AG08395 (cell line): Measurements from ENCODE around the gene HDGFL2.
"Not testable (repeated sequence)": the region's sequence is repeated elsewhere in the genome, so short reads cannot be mapped to it uniquely, and the experiment has no call there.

ENCODE experiments used
- DNase-seq: peaks from one replicate; pipeline ENCODE4 v3.0.0; 2012; ENCODE audit warnings: mixed read lengths, low spot score

The HDGFL2 gene

GRCh38 chr19:4516199-4516938 lies 44.3 kb downstream of the HDGFL2 start:
- DNase-seq: no peak

- DNase-seq: no peak
Measured at GRCh38 chr19:4516939-4517300, 44.8 kb downstream of the HDGFL2 start.

- DNase-seq: no peak
Measured at GRCh38 chr19:4517451-4518057, 45.5 kb downstream of the HDGFL2 start.

GRCh38 chr19:4518345-4519171 lies 46.5 kb downstream of the HDGFL2 start, which contains the start of gene PLIN4:
Gene PLIN4 (minus strand): TSS chr19:4518486. CDS start chr19:4518272, 214 bp downstream.
- DNase-seq: peak; percentile 29

- no peak for DNase-seq
Measured at GRCh38 chr19:4519172-4519496, 47.0 kb downstream of the HDGFL2 start.

- peak; percentile 50 for DNase-seq
Measured at GRCh38 chr19:4519521-4520277, 47.6 kb downstream of the HDGFL2 start.

GRCh38 chr19:4521170-4521887 lies 49.2 kb downstream of the HDGFL2 start:
- no peak for DNase-seq

GRCh38 chr19:4521888-4522242 lies 49.8 kb downstream of the HDGFL2 start:
- no peak for DNase-seq

GRCh38 chr19:4522291-4523002 lies 50.4 kb downstream of the HDGFL2 start:
- DNase-seq: no peak

- peak; percentile 65 for DNase-seq
Measured at GRCh38 chr19:4523306-4524110, 51.4 kb downstream of the HDGFL2 start.

GRCh38 chr19:4524808-4525562 lies 52.9 kb downstream of the HDGFL2 start:
- DNase-seq: peak; percentile 64

GRCh38 chr19:4525563-4526002 lies 53.5 kb downstream of the HDGFL2 start:
- DNase-seq: no peak

GRCh38 chr19:4527377-4527776 lies 55.3 kb downstream of the HDGFL2 start:
- not testable (repeated sequence) for DNase-seq

GRCh38 chr19:4528843-4529242 lies 56.7 kb downstream of the HDGFL2 start:
- DNase-seq: no peak

GRCh38 chr19:4529924-4530522 lies 57.9 kb downstream of the HDGFL2 start:
- no peak for DNase-seq

- DNase-seq: no peak
Measured at GRCh38 chr19:4531562-4532165, 59.6 kb downstream of the HDGFL2 start.

- no peak for DNase-seq
Measured at GRCh38 chr19:4533334-4533733, 61.2 kb downstream of the HDGFL2 start.

- DNase-seq: no peak
Measured at GRCh38 chr19:4533835-4534424, 61.8 kb downstream of the HDGFL2 start.
